Central memory CD8-positive, alpha-beta T cell (primary cell): Measurements from ENCODE around the gene MSANTD1.

Experiments used
- ATAC-seq: fragments of 150-1000 bp; cut with Tn5 transposase; replicated peaks from 2 replicates; pipeline ENCODE4 v1.10.0; 2022; ENCODE audit warnings: mild to moderate bottlenecking, moderate FRiP score, moderate number of reproducible peaks; ENCODE audit not compliant: poor library complexity, severe bottlenecking; ENCODE audit errors: extremely low read depth
- DNase-seq, 2 donors: peaks; one replicate each; pipeline ENCODE4 v3.0.0; 2021; ENCODE audit warnings: low spot score in 2 of 2
- H3K27ac Mint-ChIP-seq: one replicate; pipeline ENCODE4 v1.8.0; 2022; ENCODE audit warnings: low read depth, mild to moderate bottlenecking, moderate library complexity, mixed read lengths
- H3K27me3 Mint-ChIP-seq: one replicate; pipeline ENCODE4 v1.8.0; 2022; ENCODE audit warnings: mixed read lengths
- H3K36me3 Mint-ChIP-seq: one replicate; pipeline ENCODE4 v1.8.0; 2022; ENCODE audit warnings: mild to moderate bottlenecking, moderate library complexity, mixed read lengths; ENCODE audit not compliant: insufficient read depth
- H3K4me1 Mint-ChIP-seq: one replicate; pipeline ENCODE4 v1.8.0; 2022; ENCODE audit warnings: mixed read lengths
- H3K4me3 Mint-ChIP-seq: one replicate; pipeline ENCODE4 v1.8.0; 2022; ENCODE audit warnings: mild to moderate bottlenecking, moderate library complexity, mixed read lengths
- H3K9me3 Mint-ChIP-seq: one replicate; pipeline ENCODE4 v1.8.0; 2022; ENCODE audit warnings: mixed read lengths

Gene MSANTD1

DNA sequence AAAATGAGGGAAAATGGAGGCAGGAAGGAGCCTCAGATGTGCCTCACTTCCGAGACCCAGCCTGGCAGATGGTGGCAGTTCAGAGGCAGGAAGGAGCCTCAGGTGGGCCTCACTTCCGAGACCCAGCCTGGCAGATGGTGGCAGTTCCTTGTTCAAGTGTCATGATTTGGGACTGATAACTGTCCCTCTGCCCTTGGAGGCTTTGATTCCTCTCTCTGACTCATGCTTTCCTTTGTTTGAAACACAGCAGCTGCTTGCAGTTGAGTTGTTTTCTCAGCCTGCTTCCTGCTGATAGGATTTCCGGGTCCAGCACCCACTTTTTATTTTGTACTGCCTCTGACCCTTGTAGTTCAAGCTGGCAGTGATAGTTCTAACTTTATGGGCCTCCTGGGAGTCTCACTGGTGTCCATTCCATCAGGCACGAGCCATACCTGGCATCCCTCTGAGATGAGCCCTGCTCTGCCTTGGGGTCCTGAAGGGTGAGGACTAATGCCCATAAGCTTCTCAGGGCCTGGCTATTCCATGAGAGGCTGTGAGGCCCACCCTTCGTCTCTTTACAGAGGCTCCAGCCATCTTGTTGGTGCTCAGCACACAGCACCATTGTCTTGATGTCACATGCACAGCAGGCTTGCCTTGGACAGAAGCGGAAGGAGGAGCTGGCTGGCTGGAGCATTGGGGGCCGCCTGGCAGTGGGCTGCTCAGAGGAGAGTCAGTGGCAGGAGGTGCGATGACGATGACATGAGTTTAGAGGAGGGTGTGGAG lies 56.8 kb downstream of the MSANTD1 start:
- DNase-seq (no peak), ATAC-seq (no peak)
- no peak overlapping the region for H3K4me3 Mint-ChIP-seq
- H3K27me3 Mint-ChIP-seq: no peaks in the 10 kb centered on the region
- H3K9me3 Mint-ChIP-seq: no peaks in the 10 kb centered on the region
- H3K4me1 Mint-ChIP-seq: peaks cover 32% of the 10 kb centered on the region
- H3K27ac Mint-ChIP-seq: no peak overlapping the region
- peaks cover 10% of the 10 kb centered on the region for H3K36me3 Mint-ChIP-seq
